Stimulated activated CD4-positive, alpha-beta T cell treated with anti-CD3 and anti-CD28 coated beads, Interleukin-2, amount 100 ng/mL, for 24 hours (primary cell): Measurements from ENCODE around the gene WDCP.

ENCODE experiments used
- DNase-seq, 2 donors: peaks; one replicate each; pipeline ENCODE4 v3.0.0-alpha.2; 2020

WDCP gene

GRCh38 chr2:23988371-23988770 lies 58.8 kb downstream of the WDCP start:
- no peak for DNase-seq
